CD4-positive, alpha-beta T cell (primary cell): ENCODE measurements around the gene ATP1B1. TPM values are rescaled to one million over a fixed set of nuclear protein-coding genes. Genes with fewer than 3 reads are reported as not detected.
"Not testable (repeated sequence)": the region's sequence is repeated elsewhere in the genome, so short reads cannot be mapped to it uniquely, and the experiment has no call there.

Experiments used
- ATAC-seq: fragments of 200-7000 bp; cut with Tn5 transposase; one replicate; pipeline ENCODE4 v1.10.0; 2022; ENCODE audit warnings: mild to moderate bottlenecking; ENCODE audit not compliant: poor library complexity
- CTCF ChIA-PET: fragments of 350-600 bp; sonication (Branson Sonifier 250); formaldehyde crosslinking; loops from one replicate; lab custom pipeline; 2021; ENCODE audit warnings: antibody characterized with exemption, inconsistent platforms; lab: Charles Lee
- POLR2A ChIA-PET: fragments of 350-600 bp; sonication (Branson Sonifier 250); formaldehyde crosslinking; loops from one replicate; lab custom pipeline; 2021; ENCODE audit warnings: antibody characterized with exemption, inconsistent platforms; lab: Charles Lee
- DNase-seq, 14 experiments: peaks; one replicate each; pipeline ENCODE4 v3.0.0-alpha.2; 2013 to 2020; ENCODE audit warnings: mixed read lengths in 2 of 14
- H3K27ac ChIP-seq, 2 donors: one replicate each; pipeline versions ENCODE4 v1.5.1 to v1.7.0; 2013; ENCODE audit warnings: low read length in 2 of 2, low read depth in 1 of 2, mild to moderate bottlenecking in 1 of 2
- H3K27me3 ChIP-seq, 2 experiments: 1 replicate in 1 of 2; 2 replicates in 1 of 2; pipeline versions ENCODE4 v1.6.1 to v1.7.0; 2013; ENCODE audit warnings: low read length in 2 of 2, control low read depth in 1 of 2, mild to moderate bottlenecking in 1 of 2, moderate library complexity in 1 of 2; ENCODE audit not compliant: insufficient read depth in 2 of 2, control insufficient read depth in 1 of 2
- H3K36me3 ChIP-seq: one replicate; pipeline ENCODE4 v1.6.1; 2013; ENCODE audit warnings: low read length, control low read depth; ENCODE audit not compliant: insufficient read depth
- H3K4me1 ChIP-seq: one replicate; pipeline ENCODE4 v1.6.1; 2013; ENCODE audit warnings: low read length, control low read depth; ENCODE audit not compliant: insufficient read depth
- H3K4me3 ChIP-seq: one replicate; pipeline ENCODE4 v1.5.1; 2013; ENCODE audit warnings: mild to moderate bottlenecking, low read length, moderate library complexity
- H3K9me3 ChIP-seq, 2 experiments: 1 replicate in 1 of 2; 2 replicates in 1 of 2; pipeline versions ENCODE4 v1.6.1 to v1.7.0; 2013; ENCODE audit warnings: low read length in 2 of 2, mild to moderate bottlenecking in 2 of 2, control low read depth in 1 of 2, moderate library complexity in 1 of 2; ENCODE audit not compliant: control insufficient read depth in 1 of 2, insufficient read depth in 1 of 2
- H3K27ac Mint-ChIP-seq: one replicate; pipeline ENCODE4 v1.8.0; 2020; ENCODE audit warnings: mixed read lengths
- H3K27me3 Mint-ChIP-seq: one replicate; pipeline ENCODE4 v1.8.0; 2021; ENCODE audit warnings: mixed read lengths
- H3K36me3 Mint-ChIP-seq: one replicate; pipeline ENCODE4 v1.8.0; 2021; ENCODE audit warnings: low read depth, mixed read lengths
- H3K4me1 Mint-ChIP-seq: one replicate; pipeline ENCODE4 v1.8.0; 2021; ENCODE audit warnings: low read depth, mixed read lengths
- H3K4me3 Mint-ChIP-seq: one replicate; pipeline ENCODE4 v1.8.0; 2020; ENCODE audit warnings: mild to moderate bottlenecking, mixed read lengths
- H3K9me3 Mint-ChIP-seq: one replicate; pipeline ENCODE4 v1.8.0; 2020; ENCODE audit warnings: mixed read lengths
- CTCF ChIP-seq: fragments of 200-600 bp; IDR thresholded peaks from one replicate; pipeline ENCODE4 v1.8.0; 2022; ENCODE audit warnings: antibody characterized with exemption, mild to moderate bottlenecking
- intact Hi-C, 2 experiments: fragments of 100-400 bp; cut with DNase I in 1 of 2; cut with micrococcal nuclease in 1 of 2; formaldehyde crosslinking; loops; one replicate each; pipeline versions ENCODE4 v1.15.1 to v1.9.0; 2023 to 2025; cut with DNase I, micrococcal nuclease
- total RNA-seq, 174 experiments: library from RNA in 2 of 174; stranded (reverse) in 2 of 174; gene quantifications; one replicate each; pipeline ENCODE4 v1.2.3 and lab custom pipeline; 2021 to 2026

ATP1B1 gene
- total RNA-seq, 2 experiments from 2014 or later: 3.5 to 4.5 TPM

- Histone ChIP-seq H3K27me3 (no peaks in the 10 kb centered on the region), H3K9me3 (no peaks in the 10 kb centered on the region), H3K36me3 (no peaks in the 10 kb centered on the region), H3K27ac (no peak overlapping the region), H3K4me1 (no peaks in the 10 kb centered on the region), H3K4me3 (no peak overlapping the region)
- TF ChIP-seq CTCF: no peak
- no peak for DNase-seq
- ATAC-seq: no peak
- H3K27me3 Mint-ChIP-seq: no peaks in the 10 kb centered on the region
- no peaks in the 10 kb centered on the region for H3K36me3 Mint-ChIP-seq
- H3K4me3 Mint-ChIP-seq: no peak overlapping the region
- POLR2A ChIA-PET: no interaction called here
- H3K27ac Mint-ChIP-seq: no peak overlapping the region
- H3K9me3 Mint-ChIP-seq: no peaks in the 10 kb centered on the region
- intact Hi-C loops: no loop called here
- peaks cover under 1% of the 10 kb centered on the region for H3K4me1 Mint-ChIP-seq
- CTCF ChIA-PET: no interaction called here
Observed at GRCh38 chr1:169121146-169121923, 14.8 kb downstream of the ATP1B1 start.

GRCh38 chr1:169122976-169123375, 16.5 kb downstream of the ATP1B1 start:
- Histone ChIP-seq H3K9me3 (no peaks in the 10 kb centered on the region), H3K4me3 (no peak overlapping the region), H3K27me3 (no peaks in the 10 kb centered on the region), H3K27ac (no peak overlapping the region), H3K36me3 (no peaks in the 10 kb centered on the region), H3K4me1 (no peaks in the 10 kb centered on the region)
- ChIA-PET POLR2A (no interaction called here), CTCF (no interaction called here)
- H3K4me1 Mint-ChIP-seq: no peaks in the 10 kb centered on the region
- DNase-seq (no peak), ATAC-seq (no peak)
- no peak overlapping the region for H3K27ac Mint-ChIP-seq
- intact Hi-C loops: no loop called here
- no peaks in the 10 kb centered on the region for H3K27me3 Mint-ChIP-seq
- no peak overlapping the region for H3K4me3 Mint-ChIP-seq
- TF ChIP-seq CTCF: no peak
- no peaks in the 10 kb centered on the region for H3K9me3 Mint-ChIP-seq
- no peaks in the 10 kb centered on the region for H3K36me3 Mint-ChIP-seq

GRCh38 chr1:169124459-169124858, 18.0 kb downstream of the ATP1B1 start:
- H3K4me3 Mint-ChIP-seq: no peak overlapping the region
- Histone ChIP-seq H3K36me3 (no peaks in the 10 kb centered on the region), H3K4me1 (no peaks in the 10 kb centered on the region), H3K27me3 (no peaks in the 10 kb centered on the region), H3K4me3 (no peak overlapping the region), H3K9me3 (no peaks in the 10 kb centered on the region), H3K27ac (no peak overlapping the region)
- no peaks in the 10 kb centered on the region for H3K27me3 Mint-ChIP-seq
- intact Hi-C loops: no loop called here
- DNase-seq: no peak
- H3K36me3 Mint-ChIP-seq: no peaks in the 10 kb centered on the region
- CTCF ChIA-PET: no interaction called here
- no peak overlapping the region for H3K27ac Mint-ChIP-seq
- H3K9me3 Mint-ChIP-seq: no peaks in the 10 kb centered on the region
- POLR2A ChIA-PET: no interaction called here
- TF ChIP-seq CTCF: no peak
- no peak for ATAC-seq
- H3K4me1 Mint-ChIP-seq: no peaks in the 10 kb centered on the region

- H3K4me3 Mint-ChIP-seq, H3K27ac ChIP-seq, H3K36me3 Mint-ChIP-seq, DNase-seq, H3K27me3 ChIP-seq, H3K9me3 ChIP-seq, POLR2A ChIA-PET, H3K36me3 ChIP-seq, H3K27ac Mint-ChIP-seq, H3K4me1 Mint-ChIP-seq, H3K27me3 Mint-ChIP-seq, ATAC-seq, H3K9me3 Mint-ChIP-seq, CTCF ChIA-PET, intact Hi-C loops, H3K4me1 ChIP-seq, H3K4me3 ChIP-seq: not testable (repeated sequence)
Observed at GRCh38 chr1:169125597-169125996, 19.1 kb downstream of the ATP1B1 start.
